IMR-90 (cell line): ENCODE results near the gene HPSE.

ENCODE experiments used
- CEBPB ChIP-seq: IDR thresholded peaks from 2 replicates; pipeline ENCODE4 v1.6.1; 2012; ENCODE audit warnings: low read depth, low read length, improper control_type of control experiment
- FOS ChIP-seq: fragments of 150-350 bp; IDR thresholded peaks from 2 replicates; pipeline ENCODE4 v1.6.1; 2016; ENCODE audit warnings: low read depth, low read length
- POLR2A ChIP-seq: IDR thresholded peaks from 2 replicates; pipeline ENCODE4 v1.6.1; 2012; ENCODE audit warnings: mild to moderate bottlenecking, low read depth, low read length
- RFX5 ChIP-seq: IDR thresholded peaks from 2 replicates; pipeline ENCODE4 v1.8.0; 2012; ENCODE audit warnings: low read depth, mild to moderate bottlenecking, low read length, moderate library complexity
- SMC3 ChIP-seq: fragments of 150-350 bp; IDR thresholded peaks from 2 replicates; pipeline ENCODE4 v1.6.1; 2016; ENCODE audit warnings: low read depth, mild to moderate bottlenecking, antibody characterized with exemption, low read length, moderate library complexity
- TF ChIP-seq, protein P1 (sequence below): conservative IDR thresholded peaks from 2 replicates; pipeline ENCODE4 v1.5.1; 2012; ENCODE audit warnings: mild to moderate bottlenecking, low read depth, low read length, improper control_type of control experiment
- TF ChIP-seq, protein P2 (sequence below): fragments of 150-350 bp; IDR thresholded peaks from 2 replicates; pipeline ENCODE4 v1.6.1; 2017; ENCODE audit warnings: mild to moderate bottlenecking, antibody characterized with exemption, low read length, low read depth

DNA sequence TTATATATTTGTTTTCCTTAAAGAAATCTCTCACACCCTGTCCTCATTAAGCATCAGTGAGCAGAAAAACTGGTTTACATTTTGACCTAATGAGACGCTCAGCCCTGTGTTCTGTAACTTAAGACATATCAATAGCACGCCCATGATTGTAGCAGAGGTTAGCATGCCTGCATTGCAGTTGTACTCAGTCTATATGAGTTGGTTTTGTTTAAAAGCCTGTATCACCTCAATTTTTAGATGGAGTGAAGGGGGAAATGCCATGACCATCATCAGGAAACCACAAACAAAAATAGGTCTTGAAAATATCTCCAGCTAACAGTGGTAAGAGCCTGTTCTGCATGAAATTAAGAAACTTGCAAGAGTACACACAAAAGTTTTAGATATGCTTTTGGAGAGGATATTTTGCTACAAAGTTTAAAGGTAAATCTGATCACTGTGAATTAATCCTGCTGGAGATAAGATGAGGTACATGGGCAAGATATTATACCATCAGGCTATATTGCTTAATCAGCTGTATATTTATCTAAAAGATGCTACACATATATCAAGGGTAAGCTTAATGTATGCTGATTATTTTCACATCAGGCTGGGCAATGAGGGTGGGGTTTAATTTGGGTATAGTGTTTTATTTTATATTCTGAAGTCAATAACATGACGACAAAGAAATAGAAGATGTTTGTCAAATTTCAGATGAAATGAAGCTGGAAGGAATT lies 36.9 kb downstream of the HPSE start:
- TF ChIP-seq CEBPB (no peak), SMC3 (no peak), POLR2A (no peak), RFX5 (no peak), FOS (no peak)
- TF ChIP-seq, protein P1, sequence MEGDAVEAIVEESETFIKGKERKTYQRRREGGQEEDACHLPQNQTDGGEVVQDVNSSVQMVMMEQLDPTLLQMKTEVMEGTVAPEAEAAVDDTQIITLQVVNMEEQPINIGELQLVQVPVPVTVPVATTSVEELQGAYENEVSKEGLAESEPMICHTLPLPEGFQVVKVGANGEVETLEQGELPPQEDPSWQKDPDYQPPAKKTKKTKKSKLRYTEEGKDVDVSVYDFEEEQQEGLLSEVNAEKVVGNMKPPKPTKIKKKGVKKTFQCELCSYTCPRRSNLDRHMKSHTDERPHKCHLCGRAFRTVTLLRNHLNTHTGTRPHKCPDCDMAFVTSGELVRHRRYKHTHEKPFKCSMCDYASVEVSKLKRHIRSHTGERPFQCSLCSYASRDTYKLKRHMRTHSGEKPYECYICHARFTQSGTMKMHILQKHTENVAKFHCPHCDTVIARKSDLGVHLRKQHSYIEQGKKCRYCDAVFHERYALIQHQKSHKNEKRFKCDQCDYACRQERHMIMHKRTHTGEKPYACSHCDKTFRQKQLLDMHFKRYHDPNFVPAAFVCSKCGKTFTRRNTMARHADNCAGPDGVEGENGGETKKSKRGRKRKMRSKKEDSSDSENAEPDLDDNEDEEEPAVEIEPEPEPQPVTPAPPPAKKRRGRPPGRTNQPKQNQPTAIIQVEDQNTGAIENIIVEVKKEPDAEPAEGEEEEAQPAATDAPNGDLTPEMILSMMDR, result no peak
- TF ChIP-seq, protein P2, sequence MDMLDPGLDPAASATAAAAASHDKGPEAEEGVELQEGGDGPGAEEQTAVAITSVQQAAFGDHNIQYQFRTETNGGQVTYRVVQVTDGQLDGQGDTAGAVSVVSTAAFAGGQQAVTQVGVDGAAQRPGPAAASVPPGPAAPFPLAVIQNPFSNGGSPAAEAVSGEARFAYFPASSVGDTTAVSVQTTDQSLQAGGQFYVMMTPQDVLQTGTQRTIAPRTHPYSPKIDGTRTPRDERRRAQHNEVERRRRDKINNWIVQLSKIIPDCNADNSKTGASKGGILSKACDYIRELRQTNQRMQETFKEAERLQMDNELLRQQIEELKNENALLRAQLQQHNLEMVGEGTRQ, result no peak
